GM12878 (cell line): ENCODE results near the gene GAREM2. TPM values are rescaled to one million over a fixed set of nuclear protein-coding genes. Genes with fewer than 3 reads are reported as not detected.

Source experiments
- ATAC-seq: fragments of 200-7000 bp; cut with Tn5 transposase; 3 replicates; pipeline ENCODE4 v1.9.1; 2020; ENCODE audit warnings: mild to moderate bottlenecking, moderate library complexity
- BruUV-seq: library from RNA; stranded (reverse); fragments of 400-500 nt; replicated peaks from 2 replicates; lab custom pipeline; 2021; lab: Mats Ljungman, UMichigan
- CTCF ChIA-PET: fragments of 300-600 bp; sonication (Branson Sonifier 250); formaldehyde crosslinking; extraction: SDS; loops from one replicate; lab custom pipeline; 2021; ENCODE audit warnings: inconsistent platforms; lab: Yijun Ruan, JAX
- POLR2A ChIA-PET: fragments of 350-600 bp; formaldehyde crosslinking; extraction: SDS; loops from one replicate; lab custom pipeline; 2021; ENCODE audit warnings: inconsistent platforms; lab: Charles Lee
- RAD21 ChIA-PET: fragments of 300-600 bp; sonication (Branson Sonifier 250); formaldehyde crosslinking; loops from one replicate; lab custom pipeline; 2023; ENCODE audit warnings: antibody characterized with exemption; ENCODE audit not compliant: unreplicated experiment; lab: Charles Lee
- SMC1A ChIA-PET: fragments of 300-600 bp; sonication (Branson Sonifier 250); formaldehyde crosslinking; loops from one replicate; lab custom pipeline; 2023; ENCODE audit not compliant: unreplicated experiment, uncharacterized antibody; lab: Charles Lee
- DNase-seq: peaks from one replicate; pipeline ENCODE4 v3.0.0-alpha.2; 2011; ENCODE audit warnings: low read depth, low spot score
- FAIRE-seq: peaks from 3 replicates; lab custom pipeline; 2011; peaks lifted over from hg19 to GRCh38; lab: Jason Lieb, UNC
- H2AFZ ChIP-seq: 2 replicates; pipeline ENCODE4 v1.6.0; 2011; ENCODE audit warnings: low read depth, low read length, control low read depth; ENCODE audit not compliant: control insufficient read depth
- H3K27ac ChIP-seq: 2 replicates; pipeline ENCODE4 v1.5.1; 2011; ENCODE audit warnings: control low read depth; ENCODE audit not compliant: control insufficient read depth, insufficient read depth
- H3K27me3 ChIP-seq, 2 experiments: replicated peaks in 1 of 2; 2 replicates each; pipeline versions ENCODE4 v1.6.0 to v1.6.1; 2011; ENCODE audit warnings: low read length in 1 of 2; ENCODE audit not compliant: control insufficient read depth in 2 of 2, insufficient read depth in 2 of 2
- H3K36me3 ChIP-seq, 2 experiments: 2 replicates each; pipeline ENCODE4 v1.5.1; 2011; ENCODE audit warnings: low read length in 1 of 2; ENCODE audit not compliant: control insufficient read depth in 2 of 2, insufficient read depth in 2 of 2
- H3K4me1 ChIP-seq: 2 replicates; pipeline ENCODE4 v1.6.1; 2011; ENCODE audit warnings: mild to moderate bottlenecking, low read length, moderate library complexity, mixed read lengths; ENCODE audit not compliant: control insufficient read depth, insufficient read depth
- H3K4me2 ChIP-seq: 2 replicates; pipeline ENCODE4 v1.6.0; 2011; ENCODE audit warnings: control low read depth; ENCODE audit not compliant: control insufficient read depth, insufficient read depth
- H3K4me3 ChIP-seq: fragments of 200-600 bp; sonication (generic); 2 replicates; pipeline ENCODE4 v1.5.1; 2016
- H3K79me2 ChIP-seq: 2 replicates; pipeline ENCODE4 v1.6.0; 2011; ENCODE audit warnings: low read length; ENCODE audit not compliant: control insufficient read depth, insufficient read depth
- H3K9ac ChIP-seq: 2 replicates; pipeline ENCODE4 v1.8.0; 2011; ENCODE audit warnings: low read length, control low read depth, mixed read lengths; ENCODE audit not compliant: control insufficient read depth, insufficient read depth
- H3K9me3 ChIP-seq: replicated peaks from 3 replicates; pipeline ENCODE4 v1.5.1; 2011; ENCODE audit warnings: mild to moderate bottlenecking, low read length; ENCODE audit not compliant: control insufficient read depth, insufficient read depth
- H4K20me1 ChIP-seq: 2 replicates; pipeline ENCODE4 v1.6.0; 2011; ENCODE audit not compliant: control insufficient read depth, insufficient read depth
- ATF7 ChIP-seq: fragments of 450-650 bp; IDR thresholded peaks from 2 replicates; pipeline ENCODE4 v1.6.1; 2016; ENCODE audit warnings: low read depth, mild to moderate bottlenecking
- BHLHE40 ChIP-seq, 2 experiments: fragments of 450-650 bp in 1 of 2; IDR thresholded peaks; 2 replicates each; pipeline ENCODE4 v1.6.1; 2011 to 2017; ENCODE audit warnings: low read depth in 2 of 2, borderline replicate concordance in 1 of 2, improper control_type of control experiment in 1 of 2, low read length in 1 of 2, mild to moderate bottlenecking in 1 of 2
- CBFB ChIP-seq: IDR thresholded peaks from 2 replicates; pipeline ENCODE4 v1.6.1; 2016; ENCODE audit warnings: antibody characterized with exemption, low read depth
- E2F4 ChIP-seq: IDR thresholded peaks from 2 replicates; pipeline ENCODE4 v1.6.1; 2012; ENCODE audit warnings: low read depth, low read length, improper control_type of control experiment
- ELK1 ChIP-seq: IDR thresholded peaks from 2 replicates; pipeline ENCODE4 v1.6.1; 2012; ENCODE audit warnings: low read depth, low read length, improper control_type of control experiment
- EP300 ChIP-seq, 2 experiments: fragments of 150-350 bp in 1 of 2; IDR thresholded peaks; 2 replicates each; pipeline ENCODE4 v1.6.1; 2011 to 2012; ENCODE audit warnings: low read depth in 2 of 2, low read length in 2 of 2, borderline replicate concordance in 1 of 2, improper control_type of control experiment in 1 of 2, inconsistent platforms in 1 of 2; ENCODE audit not compliant: control insufficient read depth in 1 of 2
- ETV6 ChIP-seq, 2 experiments: fragments of 450-650 bp in 1 of 2; IDR thresholded peaks in 1 of 2; conservative IDR thresholded peaks in 1 of 2; 2 replicates each; pipeline ENCODE4 v1.6.1; 2014; ENCODE audit warnings: antibody characterized with exemption in 1 of 2, borderline replicate concordance in 1 of 2, low read depth in 1 of 2, mild to moderate bottlenecking in 1 of 2, moderate library complexity in 1 of 2
- FOXM1 ChIP-seq: IDR thresholded peaks from 2 replicates; pipeline ENCODE4 v1.6.1; 2012; ENCODE audit warnings: low read depth, mild to moderate bottlenecking, inconsistent platforms, low read length, moderate library complexity
- GATAD2B ChIP-seq: fragments of 450-650 bp; conservative IDR thresholded peaks from 2 replicates; pipeline ENCODE4 v1.6.1; 2017; ENCODE audit warnings: low read depth, mild to moderate bottlenecking, moderate library complexity
- IKZF1 ChIP-seq: fragments of 450-650 bp; conservative IDR thresholded peaks from 2 replicates; pipeline ENCODE4 v1.6.1; 2017; ENCODE audit warnings: antibody characterized with exemption, mild to moderate bottlenecking
- MYB ChIP-seq: fragments of 150-350 bp; IDR thresholded peaks from 2 replicates; pipeline ENCODE4 v1.6.1; 2014; ENCODE audit warnings: mild to moderate bottlenecking, low read depth, low read length, borderline replicate concordance
- NRF1 ChIP-seq: conservative IDR thresholded peaks from 2 replicates; pipeline ENCODE4 v1.6.1; 2011; ENCODE audit warnings: mild to moderate bottlenecking, low read depth, low read length, improper control_type of control experiment
- POLR2AphosphoS5 ChIP-seq: IDR thresholded peaks from 2 replicates; pipeline ENCODE4 v1.6.1; 2011; ENCODE audit warnings: mild to moderate bottlenecking, low read length, inconsistent platforms
- USF1 ChIP-seq: IDR thresholded peaks from 2 replicates; pipeline ENCODE4 v1.6.1; 2011; ENCODE audit warnings: borderline replicate concordance, low read depth, mild to moderate bottlenecking, moderate library complexity, mixed read lengths, low read length; ENCODE audit not compliant: insufficient read depth; ENCODE audit errors: extremely low read length
- ZSCAN29 ChIP-seq: fragments of 450-650 bp; IDR thresholded peaks from 2 replicates; pipeline ENCODE4 v1.6.1; 2017; ENCODE audit warnings: mild to moderate bottlenecking, moderate library complexity
- WGBS: methylation state at CpG from one replicate; pipeline ENCODE4 v1.1.6; 2016; ENCODE audit warnings: low lambda C conversion rate; ENCODE audit not compliant: insufficient replicate concordance, insufficient coverage; ENCODE audit errors: missing lambda C conversion rate; 5-methylcytosine and 5-hydroxymethylcytosine counted together
- in situ Hi-C: fragments of 300-500 bp; cut with MboI; formaldehyde crosslinking; loops from 9 replicates; pipeline ENCODE4 v1.14.3; 2018; ENCODE audit warnings: mixed read lengths
- intact Hi-C: fragments of 100-400 bp; cut with micrococcal nuclease; formaldehyde crosslinking; loops from one replicate; pipeline ENCODE4 v1.14.2; 2022; ENCODE audit not compliant: unreplicated experiment
- polyA plus RNA-seq, 11 experiments: library from polyadenylated mRNA; depleted of rRNA in 4 of 11; unstranded in 6 of 11; stranded (reverse) in 5 of 11; fragments of >200 nt; fragmentation: Nextera tagmentation in 4 of 11; fragmentation: Illumina TruSeq in 1 of 11; extraction: Ambion mirVana in 4 of 11; extraction: Trizol in 1 of 11; gene quantifications; 1 replicate in 1 of 11; 2 replicates in 10 of 11; pipeline versions ENCODE4 v1.2.1 to v1.2.3, GENCODE V29; 2011 to 2016; ENCODE audit warnings: inconsistent platforms in 2 of 11, missing spikeins in 2 of 11, low read depth in 1 of 11
- total RNA-seq, 4 experiments: library from RNA; depleted of rRNA in 3 of 4; stranded (reverse); fragments of >200 nt in 3 of 4; fragmentation: Illumina TruSeq in 1 of 4; extraction: Trizol in 1 of 4; gene quantifications; 2 replicates each; pipeline versions ENCODE4 v1.2.1 to v1.2.3, GENCODE V29; 2013 to 2021

The GAREM2 gene
- total and polyA plus RNA-seq, 10 of the 15 experiments (the other 5 are each of a cell fraction or from before 2014, with no cell fraction given), result 0.06 to 1.4 (median 0.44) TPM

GRCh38 chr2:26164641-26165211, 8.2 kb upstream of the GAREM2 start:
- in situ Hi-C loops (no loop called here), intact Hi-C loops (no loop called here)
- WGBS, result 73% methylated on average over 8 of the region's 8 CpGs
- no peak overlapping the region for H3K4me3 ChIP-seq
- FAIRE-seq, result no peak
- DNase-seq, result no peak
- CTCF ChIA-PET, result interaction anchor here (0.7 kb wide), 1 partner anchor 82 kb away, joined by 3 read pairs; no protein-coding TSS in a partner anchor
- no peak for ATAC-seq
- no peak overlapping the region for H3K27ac ChIP-seq
- no peak overlapping the region for H2AFZ ChIP-seq
- no peak overlapping the region for H3K4me2 ChIP-seq
- no peaks in the 10 kb centered on the region for H4K20me1 ChIP-seq
- no peaks in the 10 kb centered on the region for H3K36me3 ChIP-seq
- H3K27me3 ChIP-seq, result no peaks in the 10 kb centered on the region
- H3K9ac ChIP-seq, result no peak overlapping the region
- TF ChIP-seq MYB, result no peak
- TF ChIP-seq FOXM1, result no peak
- TF ChIP-seq ATF7, result no peak
- no peak for TF ChIP-seq EP300 (IDR thresholded peaks at IDR 0.05; ENCODE audit: borderline replicate concordance in 1 of 2, control insufficient read depth in 1 of 2, low read depth in 2 of 2, low read length in 2 of 2)
- no peak for TF ChIP-seq NRF1
- TF ChIP-seq ELK1, result no peak
- no peak for TF ChIP-seq POLR2AphosphoS5
- no peak for TF ChIP-seq USF1
- no peak for TF ChIP-seq BHLHE40 (IDR thresholded peaks at IDR 0.05; ENCODE audit: borderline replicate concordance in 1 of 2, low read depth in 2 of 2, low read length in 1 of 2)
- no peak for TF ChIP-seq E2F4
- no peak for TF ChIP-seq IKZF1
- no peak for TF ChIP-seq GATAD2B
- TF ChIP-seq CBFB, result no peak
- no peak for TF ChIP-seq ETV6 (conservative IDR thresholded peaks at IDR 0.05 in 1 of 2, IDR thresholded peaks at IDR 0.05 in 1 of 2; ENCODE audit: borderline replicate concordance in 1 of 2, low read depth in 1 of 2)
- TF ChIP-seq ZSCAN29, result no peak
- BruUV-seq, result no TSS peak
- H3K4me1 ChIP-seq, result no peaks in the 10 kb centered on the region; the same call in 1 of the 2 replicates
- H3K79me2 ChIP-seq, result no peaks in the 10 kb centered on the region
- SMC1A ChIA-PET, result no interaction called here
- no peaks in the 10 kb centered on the region for H3K9me3 ChIP-seq
- POLR2A ChIA-PET, result interaction anchor here (0.6 kb wide), 1 partner anchor 82 kb away, joined by 6 read pairs; no protein-coding TSS in a partner anchor
- RAD21 ChIA-PET, result no interaction called here
